ENCODE results near the gene GLRA1.

Gene GLRA1

GRCh38 chr5:151954255-151954654, 29.6 kb upstream of the GLRA1 start:
- no peak overlapping the region for H3K9ac ChIP-seq (ENCODE audit: low read length)
- no peaks in the 10 kb centered on the region for H3K79me1 ChIP-seq (ENCODE audit: low read length)
- no peak overlapping the region for H2BK12ac ChIP-seq (ENCODE audit: low read length)
- no peaks in the 10 kb centered on the region for H3K9me3 ChIP-seq (ENCODE audit: insufficient read depth, low read depth, low read length)
- no peaks in the 10 kb centered on the region for H3K36me3 ChIP-seq (ENCODE audit: control insufficient read depth in 1 of 2, insufficient read depth in 2 of 2, low read length in 2 of 2)
- no peak overlapping the region for H3K4me2 ChIP-seq (ENCODE audit: low read length)
- H3K14ac ChIP-seq (ENCODE audit: low read length): no peak overlapping the region
- no peak overlapping the region for H3K18ac ChIP-seq (ENCODE audit: low read length)
- no CpG with 5 or more reads among the region's 4 CpGs for WGBS (ENCODE audit: extremely low coverage, insufficient coverage, insufficient read length)
- H3K27me3 ChIP-seq (ENCODE audit: insufficient read depth, low read length): no peaks in the 10 kb centered on the region
- DNase-seq: no peak
- no peak overlapping the region for H3K27ac ChIP-seq (ENCODE audit: low read depth, low read length)
- no peak overlapping the region for H3K4me3 ChIP-seq (ENCODE audit: low read depth, low read length)
- H2AFZ ChIP-seq (ENCODE audit: insufficient read depth, low read length, poor library complexity): no peak overlapping the region
- no peak overlapping the region for H4K12ac ChIP-seq (ENCODE audit: low read depth, low read length)
- H3K4ac ChIP-seq (ENCODE audit: low read depth, low read length): no peak overlapping the region
- no peak overlapping the region for H3K23ac ChIP-seq (ENCODE audit: low read length)
- H2AK5ac ChIP-seq (ENCODE audit: low read length): no peak overlapping the region
- H3K79me2 ChIP-seq (ENCODE audit: control insufficient read depth, insufficient read depth, low read length, poor library complexity): no peaks in the 10 kb centered on the region
- no peaks in the 10 kb centered on the region for H3K4me1 ChIP-seq (ENCODE audit: control insufficient read depth in 1 of 2, insufficient read depth in 2 of 2, low read length in 2 of 2)
- no peak overlapping the region for H2BK5ac ChIP-seq (ENCODE audit: low read depth, low read length, poor library complexity)
- H4K8ac ChIP-seq (ENCODE audit: low read depth, low read length): no peak overlapping the region
- H4K91ac ChIP-seq (ENCODE audit: low read depth, low read length): no peak overlapping the region
- no peak overlapping the region for H2BK120ac ChIP-seq (ENCODE audit: insufficient read depth, low read length, poor library complexity)

GRCh38 chr5:151953833-151954232, 29.2 kb upstream of the GLRA1 start:
- no peak overlapping the region for H2AFZ ChIP-seq (ENCODE audit: insufficient read depth, low read length, poor library complexity)
- no peak overlapping the region for H3K14ac ChIP-seq (ENCODE audit: low read length)
- no peak overlapping the region for H3K23ac ChIP-seq (ENCODE audit: low read length)
- no peaks in the 10 kb centered on the region for H3K79me1 ChIP-seq (ENCODE audit: low read length)
- H3K4me3 ChIP-seq (ENCODE audit: low read depth, low read length): no peak overlapping the region
- H3K18ac ChIP-seq (ENCODE audit: low read length): no peak overlapping the region
- no peaks in the 10 kb centered on the region for H3K4me1 ChIP-seq (ENCODE audit: control insufficient read depth in 1 of 2, insufficient read depth in 2 of 2, low read length in 2 of 2)
- H3K79me2 ChIP-seq (ENCODE audit: control insufficient read depth, insufficient read depth, low read length, poor library complexity): no peaks in the 10 kb centered on the region
- no peaks in the 10 kb centered on the region for H3K36me3 ChIP-seq (ENCODE audit: control insufficient read depth in 1 of 2, insufficient read depth in 2 of 2, low read length in 2 of 2)
- no peak for DNase-seq
- H4K8ac ChIP-seq (ENCODE audit: low read depth, low read length): no peak overlapping the region
- no peak overlapping the region for H2BK120ac ChIP-seq (ENCODE audit: insufficient read depth, low read length, poor library complexity)
- WGBS (ENCODE audit: extremely low coverage, insufficient coverage, insufficient read length): no CpG with 5 or more reads among the region's 1 CpG
- no peak overlapping the region for H2BK12ac ChIP-seq (ENCODE audit: low read length)
- H3K27me3 ChIP-seq (ENCODE audit: insufficient read depth, low read length): no peaks in the 10 kb centered on the region
- H4K91ac ChIP-seq (ENCODE audit: low read depth, low read length): no peak overlapping the region
- no peak overlapping the region for H3K4me2 ChIP-seq (ENCODE audit: low read length)
- H4K12ac ChIP-seq (ENCODE audit: low read depth, low read length): no peak overlapping the region
- H3K9ac ChIP-seq (ENCODE audit: low read length): no peak overlapping the region
- no peaks in the 10 kb centered on the region for H3K9me3 ChIP-seq (ENCODE audit: insufficient read depth, low read depth, low read length)
- no peak overlapping the region for H3K4ac ChIP-seq (ENCODE audit: low read depth, low read length)
- no peak overlapping the region for H2BK5ac ChIP-seq (ENCODE audit: low read depth, low read length, poor library complexity)
- no peak overlapping the region for H3K27ac ChIP-seq (ENCODE audit: low read depth, low read length)
- H2AK5ac ChIP-seq (ENCODE audit: low read length): no peak overlapping the region

GRCh38 chr5:151952238-151952637, 27.6 kb upstream of the GLRA1 start:
- Histone ChIP-seq H3K9me3 (ENCODE audit: insufficient read depth, low read depth, low read length) (no peaks in the 10 kb centered on the region), H3K23ac (ENCODE audit: low read length) (no peak overlapping the region), H3K27ac (ENCODE audit: low read depth, low read length) (no peak overlapping the region), H3K4me1 (ENCODE audit: control insufficient read depth in 1 of 2, insufficient read depth in 2 of 2, low read length in 2 of 2) (no peaks in the 10 kb centered on the region), H3K9ac (ENCODE audit: low read length) (no peak overlapping the region), H2BK120ac (ENCODE audit: insufficient read depth, low read length, poor library complexity) (no peak overlapping the region), H2BK5ac (ENCODE audit: low read depth, low read length, poor library complexity) (no peak overlapping the region), H3K36me3 (ENCODE audit: control insufficient read depth in 1 of 2, insufficient read depth in 2 of 2, low read length in 2 of 2) (no peaks in the 10 kb centered on the region), H4K91ac (ENCODE audit: low read depth, low read length) (no peak overlapping the region), H2BK12ac (ENCODE audit: low read length) (no peak overlapping the region), H2AFZ (ENCODE audit: insufficient read depth, low read length, poor library complexity) (no peak overlapping the region), H3K14ac (ENCODE audit: low read length) (no peak overlapping the region), H3K18ac (ENCODE audit: low read length) (no peak overlapping the region), H3K79me2 (ENCODE audit: control insufficient read depth, insufficient read depth, low read length, poor library complexity) (no peaks in the 10 kb centered on the region), H2AK5ac (ENCODE audit: low read length) (no peak overlapping the region), H3K27me3 (ENCODE audit: insufficient read depth, low read length) (no peaks in the 10 kb centered on the region), H3K4ac (ENCODE audit: low read depth, low read length) (no peak overlapping the region), H3K79me1 (ENCODE audit: low read length) (no peaks in the 10 kb centered on the region), H4K8ac (ENCODE audit: low read depth, low read length) (no peak overlapping the region), H3K4me2 (ENCODE audit: low read length) (no peak overlapping the region), H4K12ac (ENCODE audit: low read depth, low read length) (no peak overlapping the region), H3K4me3 (ENCODE audit: low read depth, low read length) (no peak overlapping the region)
- no peak for DNase-seq
- no CpG with 5 or more reads among the region's 2 CpGs for WGBS (ENCODE audit: extremely low coverage, insufficient coverage, insufficient read length)

DNA sequence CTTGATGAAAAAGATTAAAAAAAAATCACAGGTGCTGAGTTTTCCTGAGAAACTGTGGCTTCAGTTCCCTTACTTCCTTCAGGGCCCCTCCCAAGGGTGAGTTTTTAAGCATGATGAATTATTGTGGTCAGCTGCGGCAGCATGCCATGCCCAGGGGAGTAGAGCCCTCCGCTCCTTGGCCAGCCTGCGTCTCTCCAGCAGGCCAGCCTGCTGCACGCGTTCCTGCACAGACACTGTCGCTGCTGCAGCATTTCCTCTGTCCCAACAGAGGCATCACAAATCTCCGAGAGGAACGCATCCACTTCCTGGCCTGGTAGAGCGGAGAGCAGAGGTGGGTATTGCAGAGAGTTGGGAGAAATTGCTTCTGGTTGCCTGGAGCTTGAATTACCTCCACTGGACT, 26.1 kb upstream of the GLRA1 start:
- no peak overlapping the region for H4K8ac ChIP-seq (ENCODE audit: low read depth, low read length)
- WGBS (ENCODE audit: extremely low coverage, insufficient coverage, insufficient read length): no CpG with 5 or more reads among the region's 9 CpGs
- no peak overlapping the region for H2BK12ac ChIP-seq (ENCODE audit: low read length)
- H3K79me1 ChIP-seq (ENCODE audit: low read length): no peaks in the 10 kb centered on the region
- no peaks in the 10 kb centered on the region for H3K27me3 ChIP-seq (ENCODE audit: insufficient read depth, low read length)
- no peaks in the 10 kb centered on the region for H3K36me3 ChIP-seq (ENCODE audit: control insufficient read depth in 1 of 2, insufficient read depth in 2 of 2, low read length in 2 of 2)
- H4K12ac ChIP-seq (ENCODE audit: low read depth, low read length): no peak overlapping the region
- H4K91ac ChIP-seq (ENCODE audit: low read depth, low read length): no peak overlapping the region
- H2BK5ac ChIP-seq (ENCODE audit: low read depth, low read length, poor library complexity): no peak overlapping the region
- H2AK5ac ChIP-seq (ENCODE audit: low read length): no peak overlapping the region
- no peak overlapping the region for H3K4me2 ChIP-seq (ENCODE audit: low read length)
- no peak overlapping the region for H2BK120ac ChIP-seq (ENCODE audit: insufficient read depth, low read length, poor library complexity)
- H3K4me1 ChIP-seq (ENCODE audit: control insufficient read depth in 1 of 2, insufficient read depth in 2 of 2, low read length in 2 of 2): no peaks in the 10 kb centered on the region
- no peak overlapping the region for H3K9ac ChIP-seq (ENCODE audit: low read length)
- H3K79me2 ChIP-seq (ENCODE audit: control insufficient read depth, insufficient read depth, low read length, poor library complexity): no peaks in the 10 kb centered on the region
- no peak overlapping the region for H3K18ac ChIP-seq (ENCODE audit: low read length)
- H3K14ac ChIP-seq (ENCODE audit: low read length): no peak overlapping the region
- H3K4ac ChIP-seq (ENCODE audit: low read depth, low read length): no peak overlapping the region
- no peak overlapping the region for H2AFZ ChIP-seq (ENCODE audit: insufficient read depth, low read length, poor library complexity)
- DNase-seq: no peak
- no peak overlapping the region for H3K4me3 ChIP-seq (ENCODE audit: low read depth, low read length)
- no peak overlapping the region for H3K27ac ChIP-seq (ENCODE audit: low read depth, low read length)
- H3K9me3 ChIP-seq (ENCODE audit: insufficient read depth, low read depth, low read length): no peaks in the 10 kb centered on the region
- no peak overlapping the region for H3K23ac ChIP-seq (ENCODE audit: low read length)

Measured in trophoblast cell (in vitro differentiated cells and primary cell).